Measurements from ENCODE around the gene C8A.

DNA sequence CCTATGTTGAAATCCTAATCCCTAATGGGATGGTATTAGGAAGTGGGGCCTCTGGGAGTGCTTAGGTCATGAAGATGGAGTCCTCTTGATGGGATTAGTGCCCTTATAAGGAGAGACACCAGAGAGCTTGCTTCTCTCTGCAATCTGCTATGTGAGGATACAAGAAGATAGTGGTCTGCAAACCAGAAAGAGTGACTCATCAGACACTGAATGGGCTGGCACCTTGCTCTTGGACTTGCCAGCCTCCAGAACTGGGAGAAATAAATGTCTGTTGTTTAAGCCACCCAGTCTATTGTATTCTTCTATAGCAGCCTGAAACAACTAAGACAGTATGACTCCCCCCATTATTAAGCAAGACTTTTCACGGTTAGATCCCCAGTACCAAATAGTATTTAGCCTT is 67.9 kb downstream of the C8A start:
- no peak for TF ChIP-seq EZH2 (IDR thresholded peaks at IDR 0.05; ENCODE audit: insufficient read depth, poor library complexity, severe bottlenecking)
- TF ChIP-seq EZH2phosphoT487 (IDR thresholded peaks at IDR 0.05; ENCODE audit: insufficient read depth, low read depth) = no peak
